Eye (tissue), 1 donor: ENCODE measurements around the gene CD7.

Experiments used
- DNase-seq: peaks from one replicate; pipeline ENCODE4 v3.0.0-alpha.2; 2015

CD7 gene

DNA sequence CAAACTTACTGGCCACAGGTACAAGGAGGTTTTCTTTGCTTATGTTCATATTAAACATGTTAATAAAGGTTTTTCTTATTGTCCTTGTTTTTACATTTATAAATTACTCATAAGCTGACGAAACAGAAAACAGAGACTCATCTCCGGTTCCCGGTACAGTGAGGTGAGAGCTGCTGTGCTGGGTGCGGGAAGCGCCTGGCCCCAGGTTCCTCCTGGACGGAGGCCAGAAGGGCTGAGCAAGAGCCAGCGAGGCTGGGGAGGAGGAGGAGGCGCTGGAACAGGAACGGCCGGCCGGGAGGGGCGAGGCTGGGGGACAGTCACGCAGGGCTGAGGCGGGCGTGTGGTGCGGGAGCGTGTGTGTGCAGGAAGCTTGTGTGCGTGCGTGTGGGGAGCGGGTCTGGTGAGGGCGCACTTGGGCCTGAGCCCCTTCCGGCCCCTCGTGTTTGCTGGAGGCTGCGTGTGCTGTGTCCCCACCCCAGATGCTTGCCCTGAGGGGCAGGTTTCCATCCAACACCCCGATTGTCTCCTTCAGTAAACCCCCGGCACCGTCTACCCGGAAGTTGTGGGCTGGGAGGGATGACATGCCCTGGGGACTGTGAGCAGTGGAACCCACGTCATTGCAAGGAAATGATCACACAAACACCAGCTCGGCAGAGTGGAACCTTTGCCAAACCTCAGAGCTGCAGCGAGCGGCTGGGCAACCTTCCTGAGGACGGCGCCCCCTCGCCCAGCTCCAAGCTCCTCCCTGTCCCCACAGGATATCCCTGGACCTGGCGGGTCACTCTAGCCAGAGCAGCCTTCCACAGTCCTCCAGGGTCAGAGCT lies 19.5 kb downstream of the CD7 start:
- DNase-seq, result peak; percentile 65

DNA sequence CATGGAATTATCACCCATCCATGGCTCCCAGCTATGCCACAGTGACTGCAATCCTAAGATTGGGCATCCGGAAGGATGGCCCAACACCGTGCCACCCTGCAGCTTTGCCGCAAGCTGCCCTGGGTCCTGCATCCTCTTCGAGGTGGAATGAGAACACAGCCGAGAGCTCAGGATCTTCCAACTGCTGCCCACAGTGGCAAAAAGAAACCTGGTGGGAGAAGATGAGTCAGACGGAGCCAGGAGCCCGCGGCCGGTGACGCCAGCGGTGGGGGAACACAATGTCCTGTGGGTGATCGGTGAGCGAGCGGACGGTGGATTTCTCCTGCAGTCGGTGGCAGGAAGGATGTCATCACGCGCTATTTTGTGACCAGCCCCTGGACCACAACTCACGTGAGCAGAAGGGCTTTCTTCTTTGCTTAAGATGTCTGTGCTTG lies 20.1 kb downstream of the CD7 start:
- DNase-seq, result no peak

DNA sequence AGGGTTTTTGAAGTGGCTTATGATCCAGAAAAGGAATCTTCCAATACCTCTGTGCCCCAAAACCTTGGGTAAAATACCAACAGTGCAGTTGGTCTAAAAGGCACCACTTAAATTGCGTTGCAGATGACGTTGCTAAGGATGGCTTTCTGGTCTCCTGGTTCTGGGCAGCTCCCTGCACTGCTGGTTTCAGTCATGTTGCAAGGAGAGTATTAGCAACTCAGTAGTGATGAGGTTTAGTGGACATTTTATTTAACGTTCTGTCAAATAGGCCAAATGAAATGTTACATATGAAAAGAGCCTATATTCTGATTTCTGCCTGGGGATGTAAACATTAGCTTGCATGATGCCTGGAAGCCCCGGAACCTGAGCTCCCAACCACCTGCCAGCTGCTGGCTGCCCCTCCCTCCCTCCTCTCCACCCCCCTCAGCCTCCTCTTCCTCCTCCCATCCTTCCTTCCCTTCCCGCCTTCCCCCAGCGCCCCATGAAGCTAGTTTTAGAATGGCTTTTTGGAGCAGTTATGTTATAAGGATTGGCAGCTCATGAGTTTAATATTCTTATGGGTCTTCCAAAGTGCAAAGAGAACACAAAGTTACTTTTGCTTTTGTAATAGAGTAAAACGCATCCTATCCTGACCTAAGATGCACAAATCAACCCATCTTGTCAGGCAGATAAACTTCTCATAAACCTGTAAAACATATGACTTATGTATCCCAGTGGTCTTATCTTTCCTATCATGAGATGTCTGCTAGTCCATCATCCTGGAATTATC lies 20.7 kb downstream of the CD7 start:
- no peak for DNase-seq

DNA sequence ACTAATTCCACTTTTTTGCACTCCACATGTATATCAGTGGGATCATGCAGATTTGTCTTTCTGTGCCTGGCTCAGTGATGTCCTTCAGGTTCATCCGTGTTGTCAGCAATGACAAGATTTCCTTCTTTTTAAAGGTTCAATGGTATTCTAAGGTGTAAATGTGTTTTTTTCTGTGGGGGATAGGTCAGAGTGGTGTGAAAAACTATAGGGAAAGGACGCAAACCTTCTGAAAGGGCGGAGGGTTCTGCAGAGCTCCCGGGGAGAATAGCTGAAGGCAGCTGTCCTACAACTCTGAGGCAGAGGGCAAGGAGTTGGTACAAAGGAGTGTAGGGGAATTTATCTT lies 22.0 kb downstream of the CD7 start:
- DNase-seq, result no peak

DNA sequence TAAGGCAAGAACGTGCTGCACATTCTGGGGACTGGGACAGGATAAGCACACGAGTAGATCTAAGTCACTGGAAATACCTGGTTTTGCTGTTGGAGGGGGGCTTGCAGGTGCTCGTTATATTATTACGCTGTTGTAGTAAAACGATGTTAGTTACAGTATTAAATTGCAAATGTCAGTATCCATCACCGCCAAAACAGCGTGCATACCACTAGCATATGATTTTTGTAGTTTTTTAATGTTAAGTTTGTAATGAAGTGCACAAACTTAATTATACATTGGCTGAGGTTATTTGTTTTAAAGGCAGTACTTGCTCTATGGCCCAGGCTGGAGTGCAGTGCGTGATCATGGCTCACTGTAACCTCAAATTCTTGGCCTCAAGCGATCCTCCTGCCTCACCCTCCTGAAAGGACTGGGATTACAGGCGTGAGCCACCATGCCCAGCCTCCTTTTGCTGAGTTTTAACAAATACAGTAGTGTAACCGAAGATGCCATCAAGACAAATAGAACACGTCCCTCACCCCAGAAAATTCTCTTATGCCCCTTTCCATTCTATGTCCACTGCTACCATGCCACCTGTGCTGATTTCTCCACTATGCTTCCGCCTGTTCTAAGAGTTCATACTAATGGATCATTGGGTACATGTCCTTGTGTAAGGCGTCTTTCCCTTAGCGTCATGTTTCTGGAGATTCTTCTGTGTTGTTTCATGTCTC lies 23.2 kb downstream of the CD7 start:
- no peak for DNase-seq

DNA sequence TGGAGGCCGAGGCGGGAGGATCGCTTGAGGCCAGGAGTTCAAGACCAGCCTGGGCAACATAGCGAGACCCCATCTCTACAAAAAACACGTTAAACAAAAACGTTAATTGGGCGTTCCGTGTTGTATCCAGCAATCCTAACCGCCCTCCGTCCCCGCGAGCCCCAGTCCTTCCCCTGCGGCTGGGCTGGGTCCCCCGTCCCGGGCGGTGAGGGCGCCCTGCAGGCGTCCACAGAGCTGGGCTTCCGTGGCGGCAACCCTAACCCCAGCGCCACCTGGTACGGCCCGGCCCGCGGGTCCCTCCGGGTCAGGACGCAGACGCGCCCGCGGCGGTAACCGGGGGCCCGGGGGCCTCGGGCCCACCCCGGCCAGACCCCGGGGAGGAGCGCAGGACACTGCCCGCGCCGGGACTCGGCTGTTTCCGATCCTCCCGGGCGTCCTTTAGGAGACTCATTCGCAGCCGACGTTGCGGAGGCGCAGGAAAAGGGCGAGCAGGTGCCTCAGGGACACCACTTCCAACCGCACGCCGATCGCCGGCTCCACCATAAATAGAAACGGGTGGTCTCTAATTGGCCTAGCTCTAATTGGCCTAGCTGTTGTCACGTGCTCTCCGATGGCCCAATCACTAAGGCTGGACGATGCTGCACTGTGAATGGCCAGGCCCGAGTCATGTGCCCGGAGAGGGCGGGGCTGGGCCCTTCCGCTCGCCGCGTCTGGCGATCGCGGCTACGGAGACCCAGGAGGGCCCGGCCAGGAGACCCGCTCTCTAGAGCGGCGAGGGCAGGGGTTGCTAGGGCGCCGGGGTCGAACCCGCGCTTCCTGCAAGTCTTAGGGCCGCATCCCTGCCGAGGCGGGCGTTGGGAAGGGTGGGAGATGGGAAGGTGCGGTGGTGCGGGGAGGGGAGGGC lies 24.9 kb downstream of the CD7 start:
- peak; percentile 98 for DNase-seq

DNA sequence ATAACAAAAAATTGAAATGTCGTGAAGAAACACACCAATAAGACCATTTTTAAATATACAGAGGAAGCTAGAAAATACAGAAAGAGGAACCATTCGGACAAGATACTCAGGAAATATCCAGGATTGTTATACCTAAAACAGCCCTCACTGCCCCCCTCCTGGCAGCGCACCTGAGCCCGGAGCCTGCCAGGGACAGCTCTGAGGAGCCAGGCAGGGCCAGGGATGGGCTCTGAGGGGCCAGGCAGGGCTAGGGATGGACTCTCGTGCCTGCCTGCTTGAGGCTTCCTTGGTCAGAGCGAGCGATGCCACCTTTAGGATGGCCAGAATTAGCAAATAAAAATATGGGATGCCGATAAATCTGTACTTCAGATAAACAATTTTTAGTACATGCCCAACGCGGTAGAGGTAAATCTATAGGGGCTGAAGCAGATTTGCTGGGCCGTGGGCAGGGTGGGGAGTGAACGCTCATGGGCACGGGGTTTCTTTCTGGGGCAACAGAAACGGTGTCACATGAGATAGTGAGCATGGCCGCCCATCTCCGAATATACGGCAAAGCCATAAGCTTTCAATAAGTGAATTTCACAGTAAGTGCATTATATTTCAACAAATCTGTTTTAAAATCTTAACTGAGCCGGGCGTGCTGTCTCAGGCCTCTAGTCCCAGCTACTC lies 25.7 kb downstream of the CD7 start:
- DNase-seq, result no peak

DNA sequence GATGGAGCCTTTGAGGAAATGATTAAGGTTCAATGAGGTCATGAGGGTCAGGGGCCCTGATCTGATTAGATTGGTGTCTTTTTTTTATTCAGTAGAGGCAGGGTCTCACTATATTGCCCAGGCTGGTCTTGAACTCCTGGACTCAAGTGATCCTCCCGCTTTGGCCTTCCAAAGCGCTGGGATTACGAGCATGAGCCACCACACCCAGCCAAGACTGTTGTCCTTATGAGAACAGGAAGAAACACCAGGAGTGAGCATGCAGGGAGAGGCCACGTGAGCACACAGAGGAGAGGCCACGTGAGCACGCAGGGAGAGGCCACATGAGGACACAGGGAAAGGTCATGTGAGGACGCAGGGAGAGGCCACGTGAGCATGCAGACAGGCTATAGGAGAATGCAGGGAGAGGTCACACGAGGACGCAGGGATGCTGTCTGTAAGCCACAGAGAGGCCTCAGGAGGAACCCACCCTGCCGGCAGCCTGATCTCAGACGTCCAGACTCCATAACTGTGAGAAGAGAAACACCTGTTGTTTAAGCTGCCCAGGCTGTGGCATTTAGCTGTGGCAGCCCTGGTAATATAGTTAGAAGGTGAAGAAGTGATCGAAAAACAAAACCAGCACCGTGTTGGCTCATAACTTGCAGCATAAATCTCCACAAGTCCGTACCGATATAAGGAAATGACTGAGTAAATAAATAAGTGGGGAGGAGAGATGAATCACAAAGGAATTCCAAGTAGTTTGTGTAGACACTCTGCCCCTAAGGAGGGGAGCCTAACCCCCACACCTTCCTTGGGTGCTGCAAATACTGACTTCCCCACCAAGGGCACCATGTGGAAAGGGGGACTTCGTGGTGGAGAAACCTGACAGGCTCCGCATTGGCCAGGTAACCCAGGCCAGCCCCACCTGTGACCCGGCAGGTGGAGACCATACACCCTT lies 29.3 kb downstream of the CD7 start:
- no peak for DNase-seq

DNA sequence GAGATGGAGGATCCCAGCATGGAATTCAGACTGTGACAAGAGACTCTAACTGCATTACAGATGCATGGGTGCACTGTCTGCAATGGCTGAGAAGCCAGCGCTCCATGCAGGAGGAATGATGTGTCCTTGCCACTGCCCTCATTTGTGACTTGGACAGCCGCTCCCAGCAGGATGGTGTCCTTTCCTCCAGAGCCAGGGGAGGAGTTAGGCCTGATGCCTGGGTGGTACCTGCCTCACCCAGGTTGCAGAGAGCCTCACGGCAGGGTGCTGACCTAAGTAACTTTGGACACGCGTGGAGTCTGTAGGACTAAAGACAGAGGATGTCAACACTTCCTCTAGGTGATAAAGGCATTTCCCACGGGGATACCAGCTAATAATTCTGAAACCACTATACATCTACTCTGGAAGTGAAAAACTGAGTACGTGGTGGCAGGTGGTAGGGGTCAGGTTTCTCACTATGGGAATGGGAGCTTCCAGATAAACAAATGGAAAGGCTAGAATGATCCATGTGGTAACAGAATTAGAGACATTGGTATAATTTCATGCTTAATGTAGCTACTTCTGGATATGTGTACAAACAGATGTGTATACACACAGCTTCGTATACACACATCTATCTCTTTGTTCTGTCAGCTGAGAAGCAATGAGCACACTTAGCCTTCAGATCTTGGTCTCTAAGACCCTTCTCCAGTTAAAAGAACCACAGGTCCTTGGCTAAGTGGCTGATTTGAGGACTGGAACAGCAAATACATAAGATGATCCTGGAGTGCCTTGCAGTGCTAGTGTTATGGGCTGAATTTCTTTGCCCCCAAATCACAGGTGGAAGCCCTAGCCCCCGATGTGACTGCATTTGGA lies 30.2 kb downstream of the CD7 start:
- DNase-seq, result no peak

DNA sequence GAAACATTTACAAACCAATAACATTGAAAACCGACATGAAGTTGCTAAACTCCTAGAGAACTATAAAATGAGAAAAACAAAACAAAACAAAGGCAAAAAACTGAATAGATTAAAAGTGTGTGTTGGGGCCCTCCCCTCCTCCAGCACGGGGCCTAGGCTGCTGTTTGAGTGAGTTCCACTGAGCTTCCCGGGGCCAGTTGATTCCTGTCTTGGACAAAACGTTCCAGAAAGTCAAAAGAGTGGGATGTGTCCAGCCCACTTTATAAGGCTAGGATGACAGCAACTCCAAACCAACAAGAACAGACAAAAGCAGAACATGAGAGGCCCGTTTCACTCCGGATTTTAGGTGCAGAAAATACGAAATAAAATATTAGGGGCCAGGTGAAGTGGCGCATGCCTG lies 32.3 kb downstream of the CD7 start:
- DNase-seq, result no peak

DNA sequence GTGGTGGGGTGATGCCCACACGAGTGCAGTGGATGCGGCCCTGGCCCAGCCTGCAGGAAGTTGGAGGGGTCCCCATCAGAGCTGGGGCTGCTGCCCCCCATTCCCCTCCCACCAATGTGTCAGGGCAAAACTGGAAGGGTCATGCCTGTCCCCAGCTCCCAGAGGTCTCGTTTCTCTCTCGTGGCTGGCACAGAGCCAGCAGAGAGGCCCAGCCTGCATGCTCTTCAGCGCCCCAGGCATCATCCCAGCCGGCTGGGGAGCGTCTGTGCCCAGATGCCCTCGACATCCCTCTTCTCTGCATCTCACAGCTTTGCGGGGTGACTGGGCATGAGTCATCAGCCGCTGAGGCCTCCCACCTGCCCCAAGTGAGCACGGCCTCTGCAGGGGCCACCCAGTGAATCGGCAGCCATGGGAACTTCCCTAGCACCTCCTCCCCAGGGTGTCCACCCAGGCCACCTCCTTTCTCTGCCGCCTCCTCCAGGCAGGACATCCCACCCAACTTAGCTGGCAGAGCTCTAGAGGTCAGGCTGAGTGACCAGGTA lies 34.1 kb downstream of the CD7 start:
- DNase-seq, result no peak

DNA sequence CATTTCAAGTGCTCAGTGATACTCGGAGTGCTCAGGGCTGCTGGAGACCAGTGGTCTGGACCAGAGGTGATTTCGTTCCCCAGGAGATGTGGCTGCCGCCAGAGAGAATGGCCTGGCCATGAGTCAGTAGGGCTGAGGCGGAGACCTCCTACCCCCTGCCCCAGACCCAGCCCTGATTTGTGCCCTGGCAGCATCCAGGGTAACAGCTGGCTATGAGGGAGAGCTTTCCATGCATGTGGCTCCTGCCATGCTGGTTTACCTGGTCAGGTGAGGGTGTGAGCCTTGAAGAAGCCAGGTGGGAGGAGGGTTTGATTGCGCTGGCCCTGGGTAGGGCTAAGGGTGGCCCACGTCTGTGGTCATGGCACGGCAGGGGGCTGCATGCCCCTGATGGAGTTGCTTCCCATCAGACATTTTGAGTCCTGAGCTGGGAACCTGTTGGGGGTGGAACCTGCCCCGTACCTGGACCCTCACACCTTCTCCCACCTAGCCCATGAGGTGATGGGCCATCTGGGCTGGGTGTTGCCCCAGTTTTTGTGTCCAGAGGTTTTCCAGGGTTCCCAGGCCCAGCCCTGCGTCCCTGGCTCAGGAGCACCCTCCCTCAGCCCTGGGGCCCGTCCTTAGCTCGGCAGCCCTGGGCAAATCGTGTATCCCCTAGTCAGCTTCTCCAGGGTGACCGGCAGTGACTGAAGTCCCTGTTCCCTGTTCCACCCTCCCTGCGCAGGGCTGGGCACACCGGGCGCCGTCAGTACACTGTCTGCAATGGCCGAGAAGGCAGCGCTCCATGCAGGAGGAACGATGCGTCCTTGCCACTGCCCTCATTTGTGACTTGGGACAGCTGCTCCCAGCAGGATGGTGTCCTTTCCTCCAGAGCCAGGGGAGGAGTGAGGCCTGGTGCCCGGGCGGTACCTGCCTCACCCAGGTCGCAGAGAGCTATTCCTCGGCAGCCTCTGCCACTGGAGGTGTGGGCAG lies 34.9 kb downstream of the CD7 start:
- DNase-seq, result no peak

DNA sequence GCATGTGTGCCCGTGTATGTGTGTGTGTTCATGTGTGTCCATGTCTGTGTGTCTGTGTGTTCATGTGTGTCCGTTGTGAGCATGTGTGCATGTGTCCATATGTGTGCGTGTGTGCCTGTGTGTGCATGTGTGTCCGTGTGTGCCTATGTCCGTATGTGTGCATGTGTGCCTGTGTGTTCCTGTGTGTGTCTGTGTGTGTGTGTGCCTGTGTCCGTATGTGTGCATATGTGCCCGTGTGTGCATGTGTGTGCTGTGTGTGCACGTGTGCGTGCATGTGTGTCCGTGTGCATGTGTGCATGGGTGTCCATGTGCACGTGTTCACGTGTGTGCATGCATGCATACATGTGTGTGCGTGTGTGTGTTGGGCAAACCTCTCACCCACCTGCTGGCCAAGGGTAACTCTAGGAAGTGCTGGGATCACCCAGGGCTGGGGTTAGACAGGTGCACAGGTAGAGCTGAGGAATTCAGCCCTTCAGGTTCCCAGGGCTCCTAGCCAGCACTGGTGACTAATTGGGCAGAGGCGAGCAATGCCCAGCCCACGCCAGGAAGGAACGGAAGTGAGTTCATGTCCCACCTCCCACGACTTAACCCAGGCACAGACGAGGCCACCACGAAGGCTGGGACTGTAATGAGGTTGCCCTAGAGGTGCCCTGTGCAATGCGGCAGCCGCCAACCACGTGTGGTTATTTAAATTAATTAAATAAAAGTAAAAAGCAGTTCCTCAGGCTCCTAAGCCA lies 35.7 kb downstream of the CD7 start:
- DNase-seq, result no peak

DNA sequence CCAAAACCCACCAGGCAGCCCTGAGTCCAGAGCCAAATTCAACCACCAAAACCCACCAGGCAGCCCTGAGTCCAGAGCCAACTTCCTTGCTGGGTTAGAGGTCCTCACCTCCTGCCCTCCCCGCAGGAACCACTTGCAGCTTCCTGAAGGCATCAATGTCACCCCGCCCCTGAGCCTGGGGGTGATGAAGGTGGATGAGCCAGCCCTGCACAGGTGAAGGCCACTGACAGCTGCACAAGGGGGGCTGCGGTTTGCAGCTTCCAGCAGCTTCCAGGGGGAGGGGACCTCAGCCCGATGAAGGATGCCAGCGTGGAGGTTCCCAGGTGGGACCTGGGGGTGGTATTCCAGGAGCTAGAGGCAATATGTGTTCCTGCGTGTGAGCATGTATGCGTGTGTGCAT lies 36.3 kb downstream of the CD7 start:
- DNase-seq, result no peak

DNA sequence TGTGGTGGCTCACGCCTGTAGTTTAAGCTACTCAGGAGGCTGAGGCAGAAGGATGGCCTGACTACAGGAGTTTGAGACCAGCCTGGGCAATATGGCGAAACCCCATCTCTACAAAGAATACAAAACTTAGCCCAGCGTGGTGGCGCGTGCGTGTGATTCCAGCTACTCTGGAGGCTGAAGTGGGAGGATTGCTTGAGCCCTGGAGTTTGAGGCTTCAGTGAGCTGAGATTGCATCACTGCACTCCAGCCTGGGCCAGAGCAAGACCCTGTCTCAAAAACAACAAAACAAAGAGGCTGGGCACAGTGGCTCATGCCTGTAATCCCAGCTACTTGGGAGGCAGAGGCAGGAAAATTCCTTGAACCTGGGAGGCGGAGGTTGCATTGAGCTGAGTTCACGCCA lies 36.9 kb downstream of the CD7 start:
- DNase-seq, result no peak

DNA sequence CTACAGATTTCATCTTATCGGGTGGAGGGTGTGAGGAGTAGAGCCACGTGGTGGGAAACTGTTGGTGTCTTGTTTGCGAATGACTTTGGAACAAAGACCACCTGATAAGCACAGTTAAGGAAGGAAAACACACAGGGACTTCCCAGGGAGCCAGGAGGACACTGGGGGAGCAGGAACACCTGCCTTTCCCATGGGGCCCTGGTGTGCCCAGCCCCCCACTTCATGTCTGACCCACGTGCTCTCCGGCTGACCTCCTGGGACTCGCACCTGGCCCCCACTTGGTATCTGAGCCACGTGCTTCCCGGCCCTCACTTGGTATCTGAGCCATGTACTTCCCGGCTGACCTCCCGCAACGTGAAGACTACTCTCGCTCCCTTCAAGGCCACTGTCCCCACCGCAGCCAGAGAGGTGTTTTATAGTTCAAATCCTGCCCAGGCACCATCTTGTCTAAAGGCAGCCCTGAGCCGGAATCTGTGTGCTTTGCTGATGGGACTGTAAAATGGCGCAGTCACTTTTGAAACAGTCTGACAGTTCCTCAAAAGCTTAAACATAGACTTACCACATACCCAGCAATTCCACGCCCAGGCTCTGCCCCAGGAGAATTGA lies 38.5 kb downstream of the CD7 start:
- DNase-seq, result no peak

DNA sequence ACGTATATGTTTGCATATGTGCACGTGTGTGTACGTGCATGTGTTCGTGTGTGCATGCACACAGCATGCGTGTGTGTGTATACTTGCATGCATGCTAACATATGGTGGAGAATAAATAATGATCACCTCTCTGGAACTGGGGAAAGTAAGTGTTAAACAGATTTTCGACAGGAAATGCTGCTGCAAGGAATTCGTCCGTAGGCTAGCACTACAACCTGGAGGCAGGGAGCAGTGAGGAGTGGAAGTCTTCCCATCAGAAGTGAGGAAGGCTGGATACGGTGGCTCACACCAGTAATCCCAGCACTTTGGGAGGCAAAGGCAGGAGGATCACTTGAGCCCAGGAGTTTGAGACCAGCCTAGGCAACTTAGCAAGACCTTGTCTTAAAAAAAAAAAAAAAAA lies 39.1 kb downstream of the CD7 start:
- no peak for DNase-seq
